Measurements from ENCODE around the gene TTC39B.

GRCh38 chr9:15249042-15249818 is 57.8 kb downstream of the TTC39B start:
- no peak for TF ChIP-seq RAD21 (IDR thresholded peaks at IDR 0.05)
- no peak for TF ChIP-seq CTCF (IDR thresholded peaks at IDR 0.05; ENCODE audit: low read depth, low read length, missing input control)
- no peak for TF ChIP-seq ZBTB33 (IDR thresholded peaks at IDR 0.05)
- no peak for TF ChIP-seq EGR1 (IDR thresholded peaks at IDR 0.05; ENCODE audit: low read depth in 2 of 2)
- no peak for TF ChIP-seq JUND (IDR thresholded peaks at IDR 0.05)
